SK-MEL-5 (cell line): ENCODE data around the gene SHB. TPM values are rescaled to one million over a fixed set of nuclear protein-coding genes. Genes with fewer than 3 reads are reported as not detected.

Source experiments
- DNase-seq: peaks from one replicate; pipeline ENCODE4 v3.0.0-alpha.2; 2016; ENCODE audit warnings: low read depth, low spot score
- in situ Hi-C: cut with HindIII; loops from 2 replicates; pipeline ENCODE4 v1.10.0; 2016; ENCODE audit warnings: low sequenced_read_pairs, high pct_unique_total_duplicates, low pct_unique_long_range_greater_than_20kb
- total RNA-seq: library from RNA; depleted of rRNA; stranded (reverse); fragments of >200 nt; shearing (Covaris generic); gene quantifications from 2 replicates; pipeline ENCODE4 v1.2.3, GENCODE V29; 2014

The SHB gene
- total RNA-seq, 1 experiment from 2014 or later = 1.6 TPM

DNA sequence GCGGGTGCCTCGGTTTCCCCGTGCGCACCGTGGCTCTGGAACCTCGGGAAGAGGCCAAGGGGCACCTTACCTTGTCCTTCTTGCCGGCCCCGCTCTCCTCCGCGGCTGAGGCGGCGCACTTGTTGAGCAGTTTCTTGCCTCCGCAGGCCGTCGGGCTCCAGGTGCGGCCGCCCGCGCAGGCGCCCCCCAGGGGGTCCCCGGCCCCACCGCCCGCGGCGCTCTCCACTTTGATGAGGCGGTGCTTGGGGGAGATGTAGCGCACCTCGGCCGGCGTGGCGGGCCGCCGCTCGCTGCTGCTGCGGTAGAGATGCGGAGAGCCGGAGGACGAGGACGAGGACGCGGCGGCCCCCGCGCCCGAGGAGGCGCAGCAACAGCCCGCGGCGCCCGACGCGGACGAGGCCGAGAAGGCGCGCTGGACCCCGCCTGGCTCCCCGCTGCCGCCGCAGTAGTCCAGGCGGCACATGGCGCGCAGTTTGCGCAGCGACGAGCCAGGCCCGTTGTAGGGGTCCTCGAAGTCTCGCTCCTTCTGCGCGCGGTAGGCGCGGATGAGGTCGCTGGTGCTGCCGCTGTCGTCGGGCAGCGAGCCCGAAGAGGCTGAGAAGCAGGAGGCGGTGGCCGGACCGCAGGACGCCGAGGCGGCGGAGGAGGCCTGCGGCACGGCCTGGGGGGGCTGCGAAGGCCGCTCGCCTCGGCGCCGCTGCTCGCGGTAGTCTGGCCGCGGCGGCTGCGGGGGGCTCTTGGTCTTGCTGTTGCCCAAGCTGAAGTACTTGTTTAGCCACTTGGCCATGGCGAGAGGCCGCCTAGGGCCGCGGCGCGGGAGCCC, 957 bp downstream of the SHB start:
- DNase-seq = no peak
- in situ Hi-C loops = no loop called here

- DNase-seq = no peak
- in situ Hi-C loops = no loop called here
These were observed 1.8 kb downstream of the SHB start for GRCh38 chr9:38066914-38067858.

GRCh38 chr9:38066197-38066913, 2.7 kb downstream of the SHB start:
- in situ Hi-C loops = no loop called here
- no peak for DNase-seq

GRCh38 chr9:38065369-38066075, 3.5 kb downstream of the SHB start:
- DNase-seq = no peak
- in situ Hi-C loops = no loop called here

DNA sequence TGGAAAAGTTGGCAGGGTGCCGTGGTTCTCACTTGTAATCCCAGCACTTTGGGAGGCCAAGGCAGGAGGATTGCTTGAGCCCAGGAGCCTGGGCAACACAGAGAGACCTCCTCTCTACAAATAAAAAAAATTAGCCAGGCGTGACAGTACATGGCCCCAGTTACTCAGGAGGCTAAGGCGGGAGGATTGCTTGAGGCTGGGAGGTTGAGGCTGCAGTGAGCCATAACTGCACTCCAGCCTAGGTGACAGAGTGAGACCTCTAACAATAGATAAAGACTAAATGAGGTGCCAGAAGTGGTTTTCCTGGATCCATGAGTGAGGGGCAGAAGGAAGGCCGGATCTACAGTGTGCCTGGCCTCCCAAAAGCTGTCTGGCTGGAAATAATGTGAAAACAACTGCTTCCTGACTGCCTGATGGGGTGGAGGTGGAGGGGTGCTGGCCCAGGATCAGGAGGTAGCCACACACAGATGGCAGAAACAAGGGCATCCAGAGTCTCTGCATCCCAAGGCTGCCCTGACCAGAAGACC, 4.1 kb downstream of the SHB start:
- DNase-seq = no peak
- in situ Hi-C loops = no loop called here

- in situ Hi-C loops = no loop called here
- DNase-seq = no peak
These were observed 5.7 kb downstream of the SHB start for GRCh38 chr9:38063363-38063707.

DNA sequence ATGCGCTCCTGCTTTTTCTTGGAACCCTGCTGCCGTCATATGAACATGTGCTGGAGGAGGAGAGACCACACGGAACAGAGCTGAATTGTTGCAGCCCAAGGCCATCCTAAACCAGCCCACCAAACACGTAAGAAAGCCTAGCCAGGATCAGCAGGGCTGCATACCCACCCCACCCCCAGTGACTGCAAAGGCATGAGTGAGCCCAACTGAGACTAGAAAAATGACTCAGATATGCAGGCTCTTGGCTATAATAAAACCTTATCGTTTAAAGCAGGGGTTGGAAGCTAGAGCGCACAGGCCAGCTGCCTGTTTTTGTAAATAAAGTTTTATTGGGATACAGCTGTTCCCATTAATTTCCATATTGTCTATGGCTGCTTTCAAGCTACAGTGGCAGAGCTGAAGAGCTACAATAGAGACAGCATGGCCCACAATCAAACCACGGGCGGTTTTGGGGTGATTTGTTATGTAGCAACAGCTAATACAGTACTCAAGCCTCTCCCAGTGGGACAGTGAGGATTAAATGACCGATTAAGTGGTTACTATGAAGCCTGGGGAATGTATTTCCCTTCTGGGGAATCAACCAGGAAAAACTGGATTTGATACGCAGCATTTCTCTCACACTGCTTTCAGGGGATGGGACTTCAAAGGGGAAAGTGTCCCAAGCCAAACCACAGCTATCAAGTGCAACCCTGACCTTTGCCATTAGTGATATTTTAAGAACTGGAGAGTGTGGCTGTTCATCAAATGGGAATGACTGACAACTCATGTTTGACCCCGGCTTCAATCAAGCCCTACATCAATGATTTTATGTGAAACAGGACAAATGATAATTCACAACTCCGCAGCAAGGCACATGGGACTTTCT, 6.3 kb downstream of the SHB start:
- no peak for DNase-seq
- in situ Hi-C loops = no loop called here

GRCh38 chr9:38062106-38062497, 6.9 kb downstream of the SHB start:
- DNase-seq = no peak
- in situ Hi-C loops = no loop called here

DNA sequence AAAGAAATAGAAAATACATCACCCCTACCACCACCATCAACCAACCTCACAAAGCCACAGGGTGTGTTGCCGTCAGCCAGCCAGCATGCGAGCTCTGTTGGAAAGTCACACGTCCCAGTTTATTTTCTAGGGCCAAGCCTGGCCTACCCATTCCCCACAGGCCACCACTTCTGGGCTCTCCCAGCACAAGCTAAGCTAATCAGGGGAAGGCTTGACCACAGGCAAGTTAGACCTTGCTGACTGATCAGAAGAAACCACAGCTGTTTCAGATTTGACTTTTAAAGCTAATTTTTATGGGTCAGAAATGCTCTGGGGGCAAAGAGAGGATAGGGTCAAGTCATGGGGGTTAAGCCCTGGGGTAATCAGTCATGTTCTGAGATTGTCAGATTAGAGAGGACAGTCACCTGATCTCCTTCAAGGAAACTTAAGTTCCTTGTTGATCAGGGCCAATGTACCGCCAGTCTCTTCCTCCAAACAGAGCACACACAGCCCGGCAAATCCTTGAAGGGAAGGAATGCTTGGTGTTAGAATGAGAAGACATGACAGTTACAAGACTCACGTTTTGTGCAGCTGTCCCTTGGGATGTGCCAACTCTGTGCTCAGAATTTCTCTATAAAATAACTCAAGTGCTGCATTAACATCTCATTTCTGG, 7.6 kb downstream of the SHB start:
- DNase-seq = no peak
- in situ Hi-C loops = no loop called here

GRCh38 chr9:38060681-38061080, 8.3 kb downstream of the SHB start:
- DNase-seq = no peak
- in situ Hi-C loops = no loop called here

GRCh38 chr9:38059233-38059936, 9.6 kb downstream of the SHB start:
- in situ Hi-C loops = no loop called here
- no peak for DNase-seq

- in situ Hi-C loops = no loop called here
- no peak for DNase-seq
These were observed 10.4 kb downstream of the SHB start for GRCh38 chr9:38058452-38059232.

GRCh38 chr9:38057416-38058195, 11.4 kb downstream of the SHB start:
- in situ Hi-C loops = no loop called here
- no peak for DNase-seq

DNA sequence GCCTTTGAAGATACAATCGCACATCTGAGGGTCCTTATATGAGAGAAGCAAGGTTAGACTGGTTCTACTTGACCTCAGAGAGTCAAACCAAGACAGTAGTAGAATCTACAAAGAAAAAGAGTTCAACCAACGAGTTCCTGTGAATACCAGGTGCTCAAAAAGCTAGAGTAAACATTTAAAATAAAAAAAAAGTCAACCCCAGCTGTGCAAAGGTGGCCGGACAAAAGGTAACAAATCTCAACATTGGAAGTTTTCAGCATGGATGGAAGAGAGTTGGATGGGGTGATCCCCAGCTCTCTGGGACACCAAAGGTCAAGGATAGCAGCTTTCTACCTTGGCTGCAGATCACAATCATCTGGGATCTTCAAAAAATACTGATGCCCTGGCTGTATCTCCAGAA, 14.4 kb downstream of the SHB start:
- in situ Hi-C loops = no loop called here

More for the DNA sequence above, 14.4 kb downstream of the SHB start:
- DNase-seq = no peak
